Activated CD4-positive, alpha-beta T cell treated with anti-CD3 and anti-CD28 coated beads for 48 hours (primary cell): ENCODE data around the gene AFDN.

Experiments
- DNase-seq: peaks from one replicate; pipeline ENCODE4 v3.0.0-alpha.2; 2020

The AFDN gene, protein sequence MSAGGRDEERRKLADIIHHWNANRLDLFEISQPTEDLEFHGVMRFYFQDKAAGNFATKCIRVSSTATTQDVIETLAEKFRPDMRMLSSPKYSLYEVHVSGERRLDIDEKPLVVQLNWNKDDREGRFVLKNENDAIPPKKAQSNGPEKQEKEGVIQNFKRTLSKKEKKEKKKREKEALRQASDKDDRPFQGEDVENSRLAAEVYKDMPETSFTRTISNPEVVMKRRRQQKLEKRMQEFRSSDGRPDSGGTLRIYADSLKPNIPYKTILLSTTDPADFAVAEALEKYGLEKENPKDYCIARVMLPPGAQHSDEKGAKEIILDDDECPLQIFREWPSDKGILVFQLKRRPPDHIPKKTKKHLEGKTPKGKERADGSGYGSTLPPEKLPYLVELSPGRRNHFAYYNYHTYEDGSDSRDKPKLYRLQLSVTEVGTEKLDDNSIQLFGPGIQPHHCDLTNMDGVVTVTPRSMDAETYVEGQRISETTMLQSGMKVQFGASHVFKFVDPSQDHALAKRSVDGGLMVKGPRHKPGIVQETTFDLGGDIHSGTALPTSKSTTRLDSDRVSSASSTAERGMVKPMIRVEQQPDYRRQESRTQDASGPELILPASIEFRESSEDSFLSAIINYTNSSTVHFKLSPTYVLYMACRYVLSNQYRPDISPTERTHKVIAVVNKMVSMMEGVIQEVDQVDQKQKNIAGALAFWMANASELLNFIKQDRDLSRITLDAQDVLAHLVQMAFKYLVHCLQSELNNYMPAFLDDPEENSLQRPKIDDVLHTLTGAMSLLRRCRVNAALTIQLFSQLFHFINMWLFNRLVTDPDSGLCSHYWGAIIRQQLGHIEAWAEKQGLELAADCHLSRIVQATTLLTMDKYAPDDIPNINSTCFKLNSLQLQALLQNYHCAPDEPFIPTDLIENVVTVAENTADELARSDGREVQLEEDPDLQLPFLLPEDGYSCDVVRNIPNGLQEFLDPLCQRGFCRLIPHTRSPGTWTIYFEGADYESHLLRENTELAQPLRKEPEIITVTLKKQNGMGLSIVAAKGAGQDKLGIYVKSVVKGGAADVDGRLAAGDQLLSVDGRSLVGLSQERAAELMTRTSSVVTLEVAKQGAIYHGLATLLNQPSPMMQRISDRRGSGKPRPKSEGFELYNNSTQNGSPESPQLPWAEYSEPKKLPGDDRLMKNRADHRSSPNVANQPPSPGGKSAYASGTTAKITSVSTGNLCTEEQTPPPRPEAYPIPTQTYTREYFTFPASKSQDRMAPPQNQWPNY (N-terminal part only)

DNA sequence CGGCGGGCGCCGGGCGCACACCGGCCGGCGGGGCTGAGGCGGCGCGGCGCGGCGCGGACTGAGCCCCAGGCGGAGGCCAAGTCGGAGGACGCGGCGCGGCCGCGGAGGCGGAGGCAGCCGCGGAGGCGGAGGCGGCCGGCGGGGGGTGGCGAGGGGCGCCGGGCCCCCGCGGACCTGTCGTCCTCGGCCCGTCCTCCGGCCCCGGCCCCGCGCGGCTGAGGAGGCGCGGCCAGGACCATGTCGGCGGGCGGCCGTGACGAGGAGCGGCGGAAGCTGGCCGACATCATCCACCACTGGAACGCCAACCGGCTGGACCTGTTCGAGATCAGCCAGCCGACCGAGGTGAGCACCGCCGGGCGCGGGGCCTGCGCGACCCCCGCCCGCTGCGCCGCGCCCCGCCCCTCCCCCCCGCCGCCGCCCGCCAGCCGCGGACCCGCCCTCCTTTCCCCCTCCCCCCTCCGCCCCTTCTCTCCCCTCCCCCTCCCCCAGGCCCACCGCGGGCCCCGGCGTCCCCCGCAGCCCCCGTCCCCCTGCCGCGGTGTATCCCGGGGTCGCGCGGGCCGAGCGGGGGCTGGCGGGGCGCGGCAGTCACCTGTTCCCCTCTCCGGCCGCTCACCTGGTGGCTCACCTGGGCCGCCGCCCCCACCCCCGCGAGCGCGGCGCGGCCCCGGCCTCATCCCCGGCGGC lies at the start of gene AFDN:
AFDN (plus strand) TSS at position 16 of the 687 bp plus-strand sequence; CDS start at position 238, 222 bp downstream.
- DNase-seq = no peak

DNA sequence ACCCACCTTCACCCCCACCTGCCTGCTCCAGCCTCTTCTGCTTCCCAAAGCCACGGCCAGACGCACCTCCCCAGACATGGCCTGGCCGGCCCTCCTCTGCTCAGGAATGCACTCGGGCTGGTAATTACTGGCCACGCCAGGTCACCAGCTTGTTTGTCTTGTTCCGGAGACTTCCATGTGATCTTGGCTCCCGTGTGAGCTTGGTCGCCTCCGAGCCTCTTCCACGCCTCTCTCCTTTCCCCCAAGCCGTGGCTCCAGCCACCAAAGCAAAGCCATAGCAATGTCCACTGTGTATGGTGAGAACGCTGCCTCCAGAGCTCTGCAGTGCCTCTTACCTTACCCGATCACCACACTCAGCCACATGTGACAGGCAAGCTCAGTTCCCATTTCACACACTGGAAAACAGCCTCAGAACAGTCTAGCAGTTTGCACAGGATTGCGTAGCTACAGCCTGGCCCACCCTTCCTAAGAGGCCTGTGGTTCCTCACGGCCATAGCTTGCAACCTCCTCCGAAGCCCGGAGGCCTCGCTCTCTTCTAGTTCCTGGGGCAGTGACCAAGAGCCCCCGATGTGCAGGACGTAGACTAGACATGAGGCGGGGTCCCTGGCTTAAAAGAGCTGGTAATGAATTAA lies 48.1 kb upstream of the AFDN start:
- no peak for DNase-seq

DNA sequence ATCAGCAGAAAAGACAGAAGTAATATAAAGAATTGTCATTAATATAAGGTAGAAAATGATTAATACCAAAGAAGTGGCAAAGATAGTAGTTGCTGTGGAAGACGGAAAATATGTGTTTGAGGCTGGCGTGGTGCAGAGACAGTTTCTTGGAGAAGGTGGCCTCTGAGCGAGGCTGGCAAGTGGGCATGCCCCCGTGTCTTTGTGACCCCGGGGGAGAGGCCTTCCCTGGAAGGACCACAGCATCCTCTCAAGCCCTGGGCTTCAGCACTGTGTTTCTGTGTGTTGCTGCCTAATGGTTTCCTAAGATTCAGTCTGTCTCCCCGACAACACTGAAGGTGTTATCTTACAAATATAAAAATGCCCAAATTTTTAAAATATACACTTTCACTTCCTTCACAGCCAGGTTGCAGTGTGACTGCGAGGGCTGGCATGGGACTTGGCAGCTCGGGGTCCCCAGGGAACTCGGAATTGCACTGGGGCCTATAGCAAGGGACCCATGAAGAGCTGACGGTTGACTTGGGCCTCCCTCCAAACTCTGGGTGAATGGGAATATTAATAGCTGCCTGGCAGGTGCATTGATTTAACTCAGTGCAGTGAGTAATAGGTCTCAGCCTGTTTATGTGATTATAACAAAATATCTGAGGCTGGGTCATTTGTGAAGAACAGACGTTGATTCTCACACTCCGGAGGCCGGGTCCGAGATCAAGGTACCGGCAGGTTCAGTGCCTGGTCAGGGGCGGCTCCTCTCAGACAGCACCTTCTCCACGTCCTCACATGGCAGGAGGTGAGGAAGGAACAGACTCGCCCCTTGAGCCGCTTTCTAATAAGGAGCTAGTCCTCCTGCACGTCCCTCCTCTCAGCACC lies 47.4 kb upstream of the AFDN start:
- DNase-seq = no peak

DNA sequence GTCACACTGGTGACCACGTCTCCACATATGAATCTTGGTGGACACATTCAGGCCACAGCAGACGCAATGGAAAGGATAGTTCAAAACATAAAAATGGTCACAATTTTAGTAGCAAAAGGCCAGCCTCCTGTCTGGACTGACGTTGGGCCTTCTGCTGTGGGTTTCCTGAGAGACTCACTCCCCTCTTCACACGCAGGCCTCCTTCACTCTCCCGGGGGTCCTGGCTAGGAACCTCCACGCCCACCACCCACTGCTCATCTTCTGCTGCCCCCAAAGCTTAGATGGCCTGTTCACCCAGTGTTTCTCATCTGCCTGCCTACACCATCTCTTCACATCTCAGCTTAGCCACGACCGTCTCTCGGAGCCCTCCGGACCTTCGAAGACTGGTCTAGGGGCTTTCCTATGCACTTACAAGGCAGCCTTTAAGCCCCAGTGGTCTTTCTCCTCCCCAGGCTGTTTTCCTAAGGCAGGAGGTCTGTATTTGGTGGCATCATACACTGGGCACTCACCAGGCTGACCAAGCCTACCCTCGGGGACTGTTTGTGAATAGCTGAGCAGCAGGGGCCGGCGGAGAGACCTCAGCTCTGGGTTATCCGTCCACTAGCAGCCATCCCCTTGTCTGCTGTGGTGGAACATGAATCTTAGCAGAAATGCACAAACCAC lies 46.6 kb upstream of the AFDN start:
- DNase-seq = no peak

DNA sequence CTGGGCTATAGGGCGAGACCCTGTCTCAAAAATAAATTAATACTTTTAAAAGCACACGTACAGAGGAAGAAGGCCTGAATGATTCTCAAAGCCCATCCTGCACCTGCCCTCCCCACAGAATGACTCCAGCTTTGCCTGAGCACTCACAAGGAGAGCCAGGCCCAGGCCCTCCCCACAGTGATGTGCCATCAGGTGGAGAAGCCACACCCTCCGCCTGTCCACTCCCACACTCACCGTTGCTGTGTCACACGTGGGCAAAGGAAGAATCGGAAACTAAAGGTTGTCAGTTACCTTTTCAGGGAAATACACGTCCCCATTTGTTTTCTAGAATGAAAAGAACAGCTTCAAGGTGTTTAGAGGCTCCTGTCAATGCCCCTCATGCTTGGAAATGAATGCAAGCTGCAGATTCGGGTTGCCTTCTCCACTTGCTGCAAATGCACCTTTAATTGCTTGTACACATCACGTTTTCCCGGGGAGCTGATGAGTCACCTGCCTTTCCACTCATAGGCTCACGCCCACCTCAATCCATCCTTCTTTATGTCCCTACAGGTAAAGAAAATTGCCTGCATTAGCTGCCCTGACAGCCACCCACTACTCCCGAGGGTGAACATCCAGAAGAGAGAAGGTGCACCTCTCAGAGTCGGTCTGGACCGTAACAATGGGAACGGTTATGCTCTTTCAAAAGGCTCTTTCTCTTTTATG lies 45.5 kb upstream of the AFDN start:
- DNase-seq = no peak

DNA sequence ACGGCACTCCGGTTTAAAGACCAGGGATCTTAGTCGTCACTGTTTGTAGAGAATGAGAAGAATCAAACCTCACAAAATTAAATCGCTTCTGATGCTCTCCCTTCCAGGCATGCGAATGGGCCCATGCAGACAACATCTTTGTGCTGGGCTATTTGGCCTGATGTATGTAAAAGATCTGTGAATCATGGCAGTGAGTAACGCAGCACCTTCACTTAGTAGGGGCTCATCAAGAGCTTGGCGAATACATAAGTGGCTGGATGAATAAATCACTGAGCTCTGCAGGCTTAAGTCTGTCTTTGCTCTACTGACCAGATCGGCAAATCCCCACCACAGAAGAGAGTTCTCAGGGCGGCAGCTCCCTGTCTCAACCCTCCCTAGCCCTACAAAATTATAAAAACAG lies 44.8 kb upstream of the AFDN start:
- no peak for DNase-seq

DNA sequence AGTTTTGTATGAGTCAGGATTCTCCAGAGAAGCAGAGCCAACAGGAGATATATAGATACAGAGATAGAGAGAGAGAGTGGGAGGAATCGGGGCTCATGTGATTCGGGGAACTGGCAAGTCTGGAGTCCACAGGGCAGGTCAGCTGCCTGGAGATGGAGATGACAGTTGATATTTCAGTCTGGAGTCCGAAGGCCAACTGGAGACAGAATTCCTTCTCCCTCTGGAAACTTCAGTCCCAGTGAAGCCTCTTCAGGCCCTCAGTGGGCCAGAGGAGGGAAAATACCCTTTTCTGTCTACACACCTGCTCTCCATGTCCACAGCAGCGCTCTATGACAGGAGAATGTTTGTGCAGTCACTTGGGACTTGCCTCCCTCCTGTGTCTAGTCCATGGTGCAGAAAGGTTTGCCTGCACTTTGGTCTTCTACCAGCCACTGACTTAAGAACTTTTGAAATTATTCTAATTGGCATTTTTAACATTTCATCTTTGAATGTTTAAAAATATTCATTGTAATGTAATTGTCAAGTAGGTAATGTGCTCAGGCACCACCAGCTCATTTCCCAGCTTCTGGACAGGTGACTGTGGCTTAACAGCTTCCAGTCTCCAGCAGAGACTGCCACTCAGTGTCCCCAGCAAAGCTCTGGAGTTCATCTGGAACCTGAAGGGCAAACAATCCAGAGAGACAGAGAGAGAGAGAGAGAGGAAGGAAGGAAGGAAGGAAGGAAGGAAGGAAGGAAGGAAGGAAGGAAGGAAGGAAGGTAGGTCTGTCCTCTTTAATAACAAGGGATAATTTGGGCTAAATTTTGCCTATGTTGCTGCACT lies 43.8 kb upstream of the AFDN start:
- no peak for DNase-seq

DNA sequence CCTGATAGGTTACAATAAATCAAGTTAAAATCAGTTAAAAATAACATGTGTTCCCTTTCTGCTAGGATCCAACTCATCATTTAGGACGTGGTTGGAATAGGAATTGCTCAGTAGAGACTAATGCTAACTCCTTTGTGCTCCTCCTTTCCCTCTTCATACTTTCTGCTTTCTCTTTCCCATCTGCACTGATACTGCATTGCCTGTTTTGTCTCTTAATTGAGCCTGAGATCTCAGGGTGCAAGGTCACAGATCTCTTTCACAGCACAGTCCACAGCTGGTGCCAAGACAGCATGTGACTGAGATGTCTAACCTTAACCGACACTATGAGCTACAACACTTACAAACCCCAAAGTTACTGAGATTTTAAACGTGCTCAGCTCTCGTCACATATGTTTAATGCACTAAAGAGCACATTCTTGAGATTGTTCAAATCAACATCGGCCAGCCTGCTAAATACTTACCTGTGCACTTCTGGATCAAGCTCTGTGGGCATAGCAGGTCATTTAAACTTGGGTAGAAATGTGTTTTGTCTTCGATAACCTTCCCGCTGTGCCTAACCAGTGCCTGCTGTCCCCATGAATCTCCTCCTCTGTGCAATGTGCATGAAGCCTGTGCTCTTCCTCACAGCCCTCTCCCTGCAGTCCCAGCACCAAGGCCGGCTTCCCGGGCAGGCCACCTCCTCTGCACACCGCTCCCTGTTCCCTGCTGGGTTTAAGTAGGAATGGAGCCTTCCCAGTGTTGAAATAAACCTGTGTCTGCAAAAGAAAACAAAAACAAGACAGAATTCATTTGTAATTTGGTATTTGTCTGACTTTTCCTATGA lies 39.6 kb upstream of the AFDN start:
- DNase-seq = no peak

DNA sequence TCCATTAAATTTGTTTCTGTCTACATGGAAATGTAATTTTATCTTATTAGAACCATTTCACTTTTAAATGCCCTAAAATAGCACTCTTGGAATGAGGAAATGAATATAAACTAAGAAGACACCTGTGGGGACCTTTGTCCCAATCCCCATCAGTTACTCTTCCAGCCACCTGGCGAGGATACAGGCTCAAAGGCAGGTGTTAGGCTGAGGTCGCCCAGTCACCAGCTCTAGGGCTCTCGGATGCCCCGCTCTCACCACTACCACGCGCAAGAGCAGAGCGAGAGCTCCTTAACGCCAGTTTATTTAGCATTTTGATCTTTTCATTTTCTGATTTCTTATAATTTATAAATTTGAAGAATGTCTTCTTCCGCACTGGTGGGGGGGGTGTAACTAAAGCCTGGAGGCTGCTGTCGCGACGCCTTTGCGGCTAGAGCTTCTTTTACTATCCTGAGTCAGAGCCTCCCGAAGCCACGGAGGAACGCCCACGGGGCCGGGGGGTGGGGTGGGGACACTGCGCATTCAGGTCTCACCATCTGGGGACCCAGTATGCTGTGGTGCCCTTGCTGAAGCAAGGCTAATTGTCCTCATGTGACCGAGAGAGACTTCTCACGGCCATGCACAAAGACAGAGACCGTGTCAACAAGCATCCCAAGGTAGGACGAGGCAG lies 38.7 kb upstream of the AFDN start:
- no peak for DNase-seq

DNA sequence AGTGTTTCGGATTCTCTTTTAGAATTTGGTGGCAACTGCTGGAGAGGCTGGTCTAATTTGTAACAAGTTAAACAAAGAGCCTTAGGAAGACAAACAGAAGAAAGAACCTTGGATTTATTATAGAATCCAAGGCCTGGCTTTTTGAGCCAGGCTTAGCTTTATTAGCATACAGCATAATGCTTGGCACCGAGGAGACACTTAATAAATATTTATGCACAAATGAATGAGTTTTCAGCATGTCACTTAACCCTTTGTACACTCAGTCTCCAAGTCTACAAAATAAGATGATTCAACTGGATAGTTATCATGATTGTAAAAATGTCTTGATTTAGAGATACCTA lies 38.2 kb upstream of the AFDN start:
- DNase-seq = no peak

DNA sequence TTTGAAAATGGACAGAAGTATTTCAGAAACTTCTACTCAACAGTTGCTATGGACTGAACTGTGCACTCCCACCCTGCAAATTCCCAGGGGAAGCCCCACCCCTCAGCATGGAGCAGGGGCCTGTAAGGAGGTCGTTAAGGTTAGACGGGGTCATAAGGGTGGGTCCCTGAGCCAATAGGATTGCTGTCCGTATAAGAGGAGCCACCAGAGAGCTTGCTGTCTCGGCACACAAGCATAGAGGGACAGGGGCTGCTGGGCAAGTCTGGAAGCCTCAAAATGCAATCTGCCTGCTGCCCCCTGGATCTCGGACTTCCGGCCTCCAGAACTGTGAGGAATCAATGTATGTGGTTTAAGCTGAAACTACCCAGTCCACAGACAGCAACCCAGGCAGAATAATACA lies 37.4 kb upstream of the AFDN start:
- DNase-seq = no peak

DNA sequence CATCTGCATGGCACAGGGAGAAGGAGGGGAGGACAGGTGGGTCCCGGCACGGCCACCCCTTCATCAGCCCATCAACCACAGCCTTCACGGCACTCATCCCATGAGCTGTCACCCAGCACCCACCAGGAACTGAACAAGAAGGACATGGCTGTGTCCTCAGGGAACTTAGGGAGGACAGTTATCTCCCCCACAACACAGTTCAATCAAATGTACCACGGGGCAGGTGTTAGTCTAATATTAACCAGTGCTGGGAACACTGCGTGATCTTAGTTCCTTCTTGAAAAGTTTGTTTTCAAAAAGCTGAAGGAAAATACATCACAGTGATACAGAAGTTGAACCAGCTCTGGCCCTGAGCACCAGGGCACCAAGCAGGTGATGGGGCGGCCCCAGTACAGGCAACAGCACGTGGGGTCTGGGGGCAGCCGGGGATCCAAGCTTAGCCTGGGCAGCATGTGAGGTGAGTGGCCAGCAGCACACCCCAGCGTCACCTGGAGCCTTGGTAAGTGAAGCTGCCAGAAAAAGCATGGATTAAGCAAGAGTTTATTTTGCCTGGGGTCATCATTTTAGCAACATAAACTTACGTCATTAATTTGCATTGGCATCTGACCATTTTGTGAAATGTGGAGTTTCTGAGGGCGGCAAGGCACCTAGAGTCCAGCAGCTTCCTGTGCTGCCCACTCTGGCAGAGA lies 35.5 kb upstream of the AFDN start:
- DNase-seq = no peak

DNA sequence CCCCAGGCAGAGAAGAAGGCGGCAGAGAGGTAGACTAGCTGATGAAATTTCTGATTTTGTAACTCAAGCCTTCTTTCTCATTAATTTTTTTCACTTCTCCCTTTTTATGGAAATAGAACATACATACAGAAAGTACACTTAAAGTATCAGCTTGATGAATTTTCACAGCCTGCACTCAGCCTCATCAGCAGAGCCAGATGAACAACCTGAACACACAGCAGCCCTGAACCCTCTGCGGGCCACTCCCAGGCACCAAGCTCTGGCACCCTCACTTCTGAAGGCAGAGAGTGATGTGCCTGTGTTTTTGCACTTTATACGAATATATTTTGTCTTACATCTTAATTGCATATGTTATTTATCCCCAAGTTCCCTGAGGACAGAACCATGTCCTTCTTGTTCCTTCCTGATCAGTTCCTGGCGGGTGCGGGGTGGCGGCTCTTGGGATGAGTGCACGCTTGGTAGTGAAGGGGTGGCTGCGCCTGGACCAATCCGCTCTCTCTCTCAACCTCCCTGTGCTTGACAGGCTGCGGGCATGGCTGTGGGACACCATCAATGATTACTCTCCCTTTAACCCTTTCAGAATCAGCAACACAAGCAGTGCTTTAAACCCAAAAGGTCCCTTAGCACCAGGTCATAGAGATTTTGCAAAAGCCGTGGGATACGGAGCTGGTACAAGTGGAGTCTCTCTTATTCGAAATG lies 34.8 kb upstream of the AFDN start:
- DNase-seq = no peak

DNA sequence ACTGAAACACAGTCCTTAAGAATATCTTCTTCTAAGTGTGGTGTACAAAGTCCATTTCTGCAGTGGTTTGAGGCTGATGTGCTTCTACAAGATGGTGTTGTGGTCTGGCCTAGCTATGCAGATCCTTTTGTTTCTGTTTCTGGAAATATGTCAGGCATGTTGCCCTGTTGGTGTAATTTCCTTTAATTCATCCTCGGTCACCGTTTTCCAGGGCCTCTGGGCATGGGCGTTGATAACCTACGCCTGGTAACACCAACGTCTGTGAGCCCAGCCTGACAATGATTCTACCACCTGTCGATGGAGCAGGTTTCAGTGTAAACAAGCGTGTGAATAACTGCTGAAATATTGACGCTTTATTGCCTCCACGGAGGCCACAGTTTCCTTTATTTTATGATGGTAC lies 33.3 kb upstream of the AFDN start:
- DNase-seq = no peak

DNA sequence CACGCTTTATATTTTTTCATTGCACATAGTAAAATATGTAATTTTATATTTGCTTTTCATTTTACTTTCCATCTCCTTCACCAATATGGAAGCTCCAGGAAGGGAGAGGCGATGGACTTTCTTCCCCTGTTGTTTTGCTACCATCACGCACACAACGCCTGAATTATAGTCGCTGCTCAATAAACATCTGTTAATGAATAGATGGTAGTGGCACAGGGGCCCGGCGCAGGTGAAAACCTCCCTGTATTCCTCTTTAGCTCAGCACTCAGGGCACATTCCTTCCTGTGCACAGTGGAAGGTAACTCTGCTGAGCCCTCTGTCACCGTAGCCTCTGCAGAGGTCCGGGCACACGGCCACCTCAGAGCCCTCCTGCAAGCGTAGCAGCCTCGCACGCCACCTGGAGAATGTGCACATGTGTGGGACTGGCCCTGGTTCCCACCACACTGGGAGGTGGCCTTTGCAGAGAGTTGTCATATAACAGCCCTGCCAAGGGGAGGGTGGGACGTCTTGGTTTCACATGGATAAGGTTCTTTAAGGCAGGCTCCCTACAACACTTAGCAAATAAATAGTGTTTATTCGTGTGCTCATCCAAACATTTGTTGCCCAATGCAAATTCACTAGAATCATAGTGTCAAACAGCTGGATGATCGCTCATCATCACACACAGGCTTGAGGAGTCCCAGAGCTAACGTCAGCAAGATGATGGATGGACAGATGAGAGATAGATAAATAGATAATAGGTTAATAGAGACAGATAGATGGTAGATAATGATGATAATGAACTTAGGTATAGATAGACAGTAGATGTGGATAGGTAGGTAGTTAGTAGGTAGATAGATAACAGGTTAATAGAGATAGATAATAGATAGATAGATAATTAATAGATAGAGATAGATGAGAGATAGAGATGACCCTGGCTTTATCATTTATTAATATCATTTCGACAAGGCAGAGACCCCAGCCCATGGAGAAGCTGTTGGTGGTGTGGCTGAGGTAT lies 32.3 kb upstream of the AFDN start:
- DNase-seq = no peak
